Subcutaneous adipose tissue (tissue), 4 donors: ENCODE data around the gene PRKG1. TPM values are rescaled to one million over a fixed set of nuclear protein-coding genes. Genes with fewer than 3 reads are reported as not detected.

ENCODE experiments used
- total RNA-seq, 4 donors: library from RNA; depleted of rRNA; stranded (reverse); fragments of >200 nt; gene quantifications; one replicate each; pipeline ENCODE4 v1.1.0, GENCODE V29; 2016
- TF ChIP-seq, protein P1 (sequence below): fragments of 450-650 bp; IDR thresholded peaks from one replicate; pipeline ENCODE4 v1.5.1; 2016; ENCODE audit warnings: low read depth, mild to moderate bottlenecking, control low read depth, antibody characterized with exemption, moderate library complexity

The PRKG1 gene
- total RNA-seq, 4 donors from 2014 or later = 7.6 to 17.2 (median 10.7) TPM

DNA sequence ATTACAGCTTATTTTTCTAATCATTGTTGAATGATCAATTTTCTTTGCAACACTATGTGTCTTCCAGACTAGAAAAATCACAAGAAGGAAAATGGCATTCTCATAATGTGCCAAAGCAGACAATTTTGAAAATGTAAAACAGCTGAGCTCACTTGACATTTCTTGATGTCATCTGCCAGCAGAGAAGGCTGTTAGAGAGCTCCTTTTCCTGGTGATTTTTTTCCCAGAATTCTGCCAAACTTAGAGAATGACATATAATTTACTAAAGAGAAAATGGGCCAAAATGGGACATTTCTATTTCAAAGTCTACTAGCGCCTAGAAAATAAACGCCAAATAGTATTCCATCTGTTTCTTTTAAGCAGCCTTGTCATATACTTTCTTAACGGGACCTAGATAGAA lies 714.0 kb downstream of the PRKG1 start:
- TF ChIP-seq, protein P1, sequence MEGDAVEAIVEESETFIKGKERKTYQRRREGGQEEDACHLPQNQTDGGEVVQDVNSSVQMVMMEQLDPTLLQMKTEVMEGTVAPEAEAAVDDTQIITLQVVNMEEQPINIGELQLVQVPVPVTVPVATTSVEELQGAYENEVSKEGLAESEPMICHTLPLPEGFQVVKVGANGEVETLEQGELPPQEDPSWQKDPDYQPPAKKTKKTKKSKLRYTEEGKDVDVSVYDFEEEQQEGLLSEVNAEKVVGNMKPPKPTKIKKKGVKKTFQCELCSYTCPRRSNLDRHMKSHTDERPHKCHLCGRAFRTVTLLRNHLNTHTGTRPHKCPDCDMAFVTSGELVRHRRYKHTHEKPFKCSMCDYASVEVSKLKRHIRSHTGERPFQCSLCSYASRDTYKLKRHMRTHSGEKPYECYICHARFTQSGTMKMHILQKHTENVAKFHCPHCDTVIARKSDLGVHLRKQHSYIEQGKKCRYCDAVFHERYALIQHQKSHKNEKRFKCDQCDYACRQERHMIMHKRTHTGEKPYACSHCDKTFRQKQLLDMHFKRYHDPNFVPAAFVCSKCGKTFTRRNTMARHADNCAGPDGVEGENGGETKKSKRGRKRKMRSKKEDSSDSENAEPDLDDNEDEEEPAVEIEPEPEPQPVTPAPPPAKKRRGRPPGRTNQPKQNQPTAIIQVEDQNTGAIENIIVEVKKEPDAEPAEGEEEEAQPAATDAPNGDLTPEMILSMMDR = no peak

DNA sequence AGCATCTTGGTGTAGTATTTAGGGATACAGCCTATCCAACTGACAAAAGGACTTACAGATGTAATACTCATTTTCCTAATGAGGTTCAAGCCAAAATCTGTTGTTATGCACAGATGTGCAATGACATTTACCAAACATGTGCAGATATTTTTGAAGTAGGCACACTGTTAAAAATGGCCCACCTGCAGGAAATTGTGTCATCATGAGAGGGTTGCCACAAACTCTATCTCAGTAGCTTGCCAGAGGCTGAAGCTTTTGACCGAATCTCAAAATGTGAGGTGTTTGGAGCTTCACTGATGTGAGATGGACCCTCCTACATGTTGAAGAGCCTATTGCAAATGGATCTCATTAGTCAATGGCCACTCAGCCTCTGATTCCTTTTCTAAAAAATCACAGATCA lies 714.8 kb downstream of the PRKG1 start:
- TF ChIP-seq, protein P1 = no peak

DNA sequence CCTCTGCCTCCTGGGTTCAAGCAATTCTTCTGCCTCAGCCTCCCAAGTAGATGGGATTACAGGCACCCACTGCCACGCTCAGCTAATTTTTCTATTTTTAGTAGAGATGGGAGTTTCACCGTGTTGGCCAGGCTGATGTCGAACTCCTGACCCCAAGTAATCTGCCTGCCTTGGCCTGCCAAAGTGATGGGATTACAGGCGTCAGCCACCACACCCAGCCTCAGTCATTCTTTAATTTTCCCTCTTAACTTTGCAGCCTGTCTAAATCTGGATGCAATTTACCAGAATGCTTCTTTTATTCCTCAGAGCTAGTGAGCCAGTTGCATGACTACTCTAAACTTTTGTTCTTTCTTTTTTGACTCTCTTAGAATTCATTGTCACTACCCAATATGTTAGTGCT lies 715.6 kb downstream of the PRKG1 start:
- TF ChIP-seq, protein P1 = no peak

DNA sequence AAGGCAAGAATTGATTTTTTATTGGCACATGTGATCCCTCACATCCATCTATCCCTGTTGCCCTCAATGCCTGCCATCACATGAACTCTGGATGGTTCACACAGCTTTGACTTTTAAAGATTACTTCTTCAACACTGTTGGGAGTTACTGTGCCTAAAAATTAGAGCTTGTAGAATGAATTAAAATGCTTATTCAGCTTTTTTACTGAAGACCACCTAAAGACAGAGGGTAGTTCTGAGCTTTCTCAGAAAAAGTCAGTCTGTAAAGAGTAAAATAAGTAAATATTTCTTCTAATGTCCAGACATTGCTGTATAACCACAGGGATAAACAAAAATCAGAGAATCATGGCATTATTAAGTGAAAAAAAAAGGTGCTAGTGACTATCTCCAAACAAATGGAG lies 718.4 kb downstream of the PRKG1 start:
- TF ChIP-seq, protein P1 = no peak

DNA sequence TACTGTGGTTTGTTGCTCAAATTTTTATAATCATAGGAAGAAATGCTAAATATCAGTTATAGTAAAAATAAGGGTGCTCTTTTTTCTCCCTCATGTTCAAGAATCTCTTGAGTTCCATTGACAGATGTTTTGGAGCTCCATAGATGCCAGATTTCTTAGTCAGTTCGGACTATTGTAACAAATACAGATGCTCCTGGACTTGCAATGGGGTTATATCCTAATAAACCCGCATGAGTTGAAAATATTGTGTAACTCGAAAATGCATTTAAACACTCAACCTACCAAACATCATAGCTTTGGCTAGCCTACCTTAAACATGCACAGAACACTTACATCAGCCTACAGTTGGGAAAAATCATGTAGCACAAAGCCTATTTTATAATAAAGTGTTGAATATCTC lies 725.8 kb downstream of the PRKG1 start:
- TF ChIP-seq, protein P1 = no peak

DNA sequence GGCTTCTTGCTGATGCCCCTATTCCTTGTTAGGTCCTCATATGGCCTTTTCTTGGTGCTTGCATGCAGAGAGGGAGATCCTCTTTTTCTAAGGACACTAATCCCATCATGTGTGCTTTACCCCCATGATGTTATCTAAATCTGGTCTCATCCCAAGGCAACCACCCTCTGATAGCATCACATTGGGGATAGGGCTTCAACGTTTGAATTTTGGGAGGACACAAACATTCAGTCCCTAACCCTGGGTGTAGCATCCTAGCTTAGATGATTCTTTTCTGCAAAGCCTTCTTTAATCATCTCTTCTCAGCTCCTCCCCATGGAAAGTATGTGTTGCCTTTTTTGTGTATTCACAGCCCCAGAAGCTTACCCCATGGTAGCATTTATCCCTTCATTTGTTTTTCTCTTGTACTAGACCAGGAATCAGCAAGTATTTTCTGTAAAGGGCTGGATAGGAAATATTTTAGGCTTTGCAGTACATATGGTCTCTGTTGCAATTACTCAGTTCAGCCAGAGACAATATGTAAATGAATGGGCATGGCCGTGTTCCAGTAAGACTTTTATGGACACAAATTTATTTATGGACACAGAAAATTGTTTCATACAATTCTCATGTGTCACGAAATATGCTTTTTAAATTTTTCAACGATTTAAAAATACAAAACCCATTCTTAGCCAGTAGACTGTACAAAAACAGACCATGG lies 726.6 kb downstream of the PRKG1 start:
- TF ChIP-seq, protein P1 = no peak

DNA sequence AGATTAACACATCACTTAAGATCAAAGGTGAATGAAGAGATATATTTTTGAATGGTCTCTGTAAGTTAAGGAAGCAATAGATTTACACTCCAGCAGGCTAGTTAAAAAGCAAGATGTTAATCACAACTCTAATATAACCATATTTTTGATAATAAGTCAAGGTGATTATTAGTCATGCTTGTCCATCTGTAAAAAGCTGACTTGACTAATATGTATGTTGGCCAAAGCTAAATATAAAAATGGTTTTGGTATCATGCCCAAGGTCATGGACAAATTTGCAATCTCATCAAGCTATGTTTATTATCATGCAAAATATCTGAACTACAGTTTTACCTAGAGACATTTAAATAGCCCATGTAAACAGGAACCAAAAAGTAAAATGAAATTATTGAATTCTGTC lies 727.7 kb downstream of the PRKG1 start:
- TF ChIP-seq, protein P1 = no peak
